Tibial nerve (tissue), 4 donors: ENCODE data around the gene MED8.

Experiments
- EP300 ChIP-seq, 2 donors: sonication (generic); formaldehyde crosslinking; IDR thresholded peaks; one replicate each; pipeline ENCODE4 v1.6.1; 2017; ENCODE audit warnings: antibody characterized with exemption in 2 of 2, mild to moderate bottlenecking in 1 of 2
- POLR2A ChIP-seq, 2 donors: fragments of 450-650 bp; IDR thresholded peaks; one replicate each; pipeline ENCODE4 v1.6.1; 2017; ENCODE audit warnings: antibody characterized with exemption in 2 of 2, mild to moderate bottlenecking in 2 of 2, moderate library complexity in 2 of 2
- TF ChIP-seq, protein P1 (sequence below), 5 experiments: fragments of 200-600 bp in 3 of 5; fragments of 450-650 bp in 2 of 5; sonication (generic) in 3 of 5; IDR thresholded peaks; one replicate each; pipeline ENCODE4 v1.5.1; 2016 to 2019; ENCODE audit warnings: antibody characterized with exemption in 5 of 5, mild to moderate bottlenecking in 3 of 5, moderate library complexity in 2 of 5

GRCh38 chr1:43415901-43416300, 26.3 kb upstream of the MED8 start:
- TF ChIP-seq, protein P1, sequence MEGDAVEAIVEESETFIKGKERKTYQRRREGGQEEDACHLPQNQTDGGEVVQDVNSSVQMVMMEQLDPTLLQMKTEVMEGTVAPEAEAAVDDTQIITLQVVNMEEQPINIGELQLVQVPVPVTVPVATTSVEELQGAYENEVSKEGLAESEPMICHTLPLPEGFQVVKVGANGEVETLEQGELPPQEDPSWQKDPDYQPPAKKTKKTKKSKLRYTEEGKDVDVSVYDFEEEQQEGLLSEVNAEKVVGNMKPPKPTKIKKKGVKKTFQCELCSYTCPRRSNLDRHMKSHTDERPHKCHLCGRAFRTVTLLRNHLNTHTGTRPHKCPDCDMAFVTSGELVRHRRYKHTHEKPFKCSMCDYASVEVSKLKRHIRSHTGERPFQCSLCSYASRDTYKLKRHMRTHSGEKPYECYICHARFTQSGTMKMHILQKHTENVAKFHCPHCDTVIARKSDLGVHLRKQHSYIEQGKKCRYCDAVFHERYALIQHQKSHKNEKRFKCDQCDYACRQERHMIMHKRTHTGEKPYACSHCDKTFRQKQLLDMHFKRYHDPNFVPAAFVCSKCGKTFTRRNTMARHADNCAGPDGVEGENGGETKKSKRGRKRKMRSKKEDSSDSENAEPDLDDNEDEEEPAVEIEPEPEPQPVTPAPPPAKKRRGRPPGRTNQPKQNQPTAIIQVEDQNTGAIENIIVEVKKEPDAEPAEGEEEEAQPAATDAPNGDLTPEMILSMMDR (IDR thresholded peaks at IDR 0.05) = no peak
- TF ChIP-seq POLR2A (IDR thresholded peaks at IDR 0.05) (no peak), EP300 (IDR thresholded peaks at IDR 0.05) (no peak)
